HepG2 (cell line): Measurements from ENCODE around the gene PDE6H. TPM values are rescaled to one million over a fixed set of nuclear protein-coding genes. Genes with fewer than 3 reads are reported as not detected.

Source experiments
- ATAC-seq: fragments of 200-7000 bp; cut with Tn5 transposase; 3 replicates; pipeline ENCODE4 v1.9.1; 2020; ENCODE audit warnings: mild to moderate bottlenecking, moderate library complexity
- BruUV-seq: library from RNA; stranded (reverse); fragments of 400-500 nt; replicated peaks from 2 replicates; lab custom pipeline; 2021; lab: Mats Ljungman, UMichigan
- CTCF ChIA-PET: fragments of 300-600 bp; formaldehyde crosslinking; extraction: SDS; loops from one replicate; lab custom pipeline; 2021; ENCODE audit warnings: low total read pairs, inconsistent platforms, low intra/inter-chr PET ratio; lab: Yijun Ruan, JAX
- POLR2A ChIA-PET: fragments of 350-600 bp; sonication (Branson Sonifier 250); formaldehyde crosslinking; loops from one replicate; lab custom pipeline; 2020; ENCODE audit warnings: antibody characterized with exemption, inconsistent platforms; lab: Yijun Ruan, JAX
- DNase-seq: peaks from one replicate; pipeline ENCODE4 v3.0.0-alpha.2; 2015; ENCODE audit warnings: low spot score
- FAIRE-seq: peaks from 3 replicates; lab custom pipeline; 2011; peaks lifted over from hg19 to GRCh38; lab: Jason Lieb, UNC
- H2AFZ ChIP-seq: one replicate; pipeline ENCODE4 v1.6.1; 2011; ENCODE audit warnings: low read length, inconsistent platforms
- H3K27ac ChIP-seq: fragments of 300-600 bp; 3 replicates; pipeline ENCODE4 v1.8.0; 2011; ENCODE audit warnings: mixed run types, mild to moderate bottlenecking, mixed read lengths, low read length, inconsistent platforms; ENCODE audit not compliant: insufficient read depth; ENCODE audit errors: extremely low read length
- H3K27me3 ChIP-seq, 2 experiments: fragments of 200-600 bp in 1 of 2; 2 replicates in 1 of 2; 3 replicates in 1 of 2; pipeline versions ENCODE4 v1.6.0 to v1.8.0; 2011; ENCODE audit warnings: low read length in 2 of 2, mild to moderate bottlenecking in 2 of 2, moderate library complexity in 2 of 2, inconsistent platforms in 1 of 2; ENCODE audit not compliant: insufficient read depth in 2 of 2, control insufficient read depth in 1 of 2
- H3K36me3 ChIP-seq, 2 experiments: fragments of 200-600 bp in 1 of 2; replicated peaks in 1 of 2; 2 replicates in 1 of 2; 3 replicates in 1 of 2; pipeline versions ENCODE4 v1.5.1 to v1.8.0; 2011; ENCODE audit warnings: low read length in 2 of 2, inconsistent platforms in 1 of 2; ENCODE audit not compliant: insufficient read depth in 2 of 2, control insufficient read depth in 1 of 2
- H3K4me1 ChIP-seq: 2 replicates; pipeline ENCODE4 v1.5.1; 2012; ENCODE audit warnings: low read length, inconsistent platforms; ENCODE audit not compliant: insufficient read depth
- H3K4me2 ChIP-seq: 2 replicates; pipeline ENCODE4 v1.6.0; 2011; ENCODE audit warnings: low read depth, low read length, inconsistent platforms
- H3K4me3 ChIP-seq, 3 experiments: fragments of 200-600 bp in 1 of 3; sonication (generic), shearing (Covaris generic) in 1 of 3; replicated peaks in 1 of 3; 2 replicates each; pipeline ENCODE4 v1.5.1; 2011 to 2016; ENCODE audit warnings: low read length in 3 of 3, inconsistent platforms in 2 of 3, low read depth in 2 of 3, mild to moderate bottlenecking in 2 of 3, control low read depth in 1 of 3, mixed read lengths in 1 of 3; ENCODE audit not compliant: insufficient read depth in 1 of 3
- H3K79me2 ChIP-seq: one replicate; pipeline ENCODE4 v1.6.1; 2011; ENCODE audit warnings: low read length, inconsistent platforms; ENCODE audit not compliant: insufficient read depth
- H3K9ac ChIP-seq: 2 replicates; pipeline ENCODE4 v1.6.0; 2011; ENCODE audit warnings: mild to moderate bottlenecking, low read depth, low read length, inconsistent platforms; ENCODE audit not compliant: insufficient read depth
- H3K9me3 ChIP-seq: 2 replicates; pipeline ENCODE4 v1.5.1; 2012; ENCODE audit warnings: mild to moderate bottlenecking, low read length
- H4K20me1 ChIP-seq: 2 replicates; pipeline ENCODE4 v1.6.0; 2011; ENCODE audit warnings: inconsistent platforms, mild to moderate bottlenecking, low read length, moderate library complexity; ENCODE audit not compliant: insufficient read depth
- CCDC6 ChIP-seq: sonication (generic); formaldehyde crosslinking; IDR thresholded peaks from 2 replicates; pipeline ENCODE4 v1.8.1; 2022; ENCODE audit warnings: mild to moderate bottlenecking, missing genetic modification reagents, moderate library complexity
- GATAD1 ChIP-seq: IDR thresholded peaks from 2 replicates; pipeline ENCODE4 v1.6.1; 2016; ENCODE audit warnings: missing genetic modification reagents, missing compliant biosample characterization
- IRX3 ChIP-seq: sonication (generic); formaldehyde crosslinking; IDR thresholded peaks from 2 replicates; pipeline ENCODE4 v1.8.1; 2023; ENCODE audit warnings: mild to moderate bottlenecking, low read depth, missing genetic modification reagents, borderline replicate concordance
- KDM5A ChIP-seq: fragments of 200-600 bp; sonication (generic); IDR thresholded peaks from 2 replicates; pipeline ENCODE4 v1.7.0; 2018; ENCODE audit warnings: antibody characterized with exemption, mild to moderate bottlenecking, low read length, borderline replicate concordance
- KDM6A ChIP-seq: IDR thresholded peaks from 2 replicates; pipeline ENCODE4 v1.6.1; 2016; ENCODE audit warnings: low read depth
- MAFG ChIP-seq: sonication (generic); formaldehyde crosslinking; IDR thresholded peaks from 2 replicates; pipeline ENCODE4 v1.5.1; 2020; ENCODE audit warnings: mild to moderate bottlenecking, missing genetic modification reagents
- ZNF230 ChIP-seq: sonication (generic); formaldehyde crosslinking; IDR thresholded peaks from 2 replicates; pipeline ENCODE4 v1.4.0; 2020; ENCODE audit warnings: mild to moderate bottlenecking, missing genetic modification reagents
- ZSCAN22 ChIP-seq: sonication (generic); formaldehyde crosslinking; IDR thresholded peaks from 2 replicates; pipeline ENCODE4 v1.4.0; 2020; ENCODE audit warnings: mild to moderate bottlenecking, missing genetic modification reagents
- WGBS: methylation state at CpG from one replicate; pipeline ENCODE4 v1.1.6; 2017; ENCODE audit warnings: low lambda C conversion rate; 5-methylcytosine and 5-hydroxymethylcytosine counted together
- in situ Hi-C: cut with HindIII; loops from 2 replicates; pipeline ENCODE4 v1.10.0; 2017; ENCODE audit warnings: low pct_unique_long_range_greater_than_20kb; ENCODE audit not compliant: extremely low pct_ligation_motif_present
- intact Hi-C: fragments of 100-400 bp; cut with micrococcal nuclease; formaldehyde crosslinking; loops from one replicate; pipeline ENCODE4 v1.10.0; 2022; ENCODE audit not compliant: unreplicated experiment
- polyA plus RNA-seq, 8 experiments: library from polyadenylated mRNA; depleted of rRNA in 3 of 8; stranded (reverse) in 7 of 8; unstranded in 1 of 8; fragments of >200 nt; fragmentation: Illumina TruSeq in 4 of 8; extraction: Trizol in 4 of 8; gene quantifications; 2 replicates each; pipeline versions ENCODE4 v1.2.1 to v1.2.3, GENCODE V29; 2011 to 2016; ENCODE audit warnings: low read depth in 4 of 8, missing spikeins in 1 of 8, mixed read lengths in 1 of 8; ENCODE audit not compliant: insufficient read depth in 1 of 8
- total RNA-seq, 5 experiments: library from RNA; depleted of rRNA; stranded (reverse); fragments of >200 nt; fragmentation: Illumina TruSeq; extraction: Trizol; gene quantifications; 2 replicates each; pipeline ENCODE4 v1.2.3, GENCODE V29; 2016; ENCODE audit warnings: low read depth in 1 of 5
- TF ChIP-seq, protein P1 (sequence below): sonication (generic); formaldehyde crosslinking; IDR thresholded peaks from 2 replicates; pipeline ENCODE4; 2020; ENCODE audit warnings: missing genetic modification reagents, mild to moderate bottlenecking, borderline replicate concordance
- TF ChIP-seq, protein P2 (sequence below): sonication (generic); formaldehyde crosslinking; IDR thresholded peaks from 2 replicates; pipeline ENCODE4 v1.4.0; 2020; ENCODE audit warnings: missing genetic modification reagents
- TF ChIP-seq, protein P3 (sequence below): fragments of 450-650 bp; IDR thresholded peaks from 2 replicates; pipeline ENCODE4 v1.6.1; 2017; ENCODE audit warnings: mild to moderate bottlenecking
- TF ChIP-seq, protein P4 (sequence below): sonication (generic); formaldehyde crosslinking; IDR thresholded peaks from 2 replicates; pipeline ENCODE4 v1.4.0; 2020; ENCODE audit warnings: mild to moderate bottlenecking, missing genetic modification reagents

The PDE6H gene
- total and polyA plus RNA-seq, 2 of the 13 experiments (the other 11 are each of a cell fraction or from before 2014, with no cell fraction given), result not detected

DNA sequence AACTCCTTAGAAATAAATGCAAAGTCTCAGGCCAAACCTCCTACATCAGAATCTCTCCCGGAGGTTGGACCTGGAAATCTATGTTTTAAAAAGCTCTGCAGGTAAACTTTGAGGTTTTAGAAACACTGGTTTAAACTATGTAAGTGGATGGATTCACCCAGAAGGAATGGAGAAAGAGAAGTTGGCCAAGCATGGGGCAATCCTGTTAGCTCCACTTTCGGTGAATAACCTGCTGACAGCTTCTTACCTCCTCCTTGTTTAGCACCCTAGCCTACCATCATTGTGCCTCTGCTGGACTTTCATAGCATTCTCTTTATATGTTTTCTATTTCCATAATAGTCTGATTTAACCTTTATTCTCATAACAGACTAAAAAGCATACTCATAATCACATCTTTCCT is 8.4 kb upstream of the PDE6H start (continued):
- TF ChIP-seq, protein P1, sequence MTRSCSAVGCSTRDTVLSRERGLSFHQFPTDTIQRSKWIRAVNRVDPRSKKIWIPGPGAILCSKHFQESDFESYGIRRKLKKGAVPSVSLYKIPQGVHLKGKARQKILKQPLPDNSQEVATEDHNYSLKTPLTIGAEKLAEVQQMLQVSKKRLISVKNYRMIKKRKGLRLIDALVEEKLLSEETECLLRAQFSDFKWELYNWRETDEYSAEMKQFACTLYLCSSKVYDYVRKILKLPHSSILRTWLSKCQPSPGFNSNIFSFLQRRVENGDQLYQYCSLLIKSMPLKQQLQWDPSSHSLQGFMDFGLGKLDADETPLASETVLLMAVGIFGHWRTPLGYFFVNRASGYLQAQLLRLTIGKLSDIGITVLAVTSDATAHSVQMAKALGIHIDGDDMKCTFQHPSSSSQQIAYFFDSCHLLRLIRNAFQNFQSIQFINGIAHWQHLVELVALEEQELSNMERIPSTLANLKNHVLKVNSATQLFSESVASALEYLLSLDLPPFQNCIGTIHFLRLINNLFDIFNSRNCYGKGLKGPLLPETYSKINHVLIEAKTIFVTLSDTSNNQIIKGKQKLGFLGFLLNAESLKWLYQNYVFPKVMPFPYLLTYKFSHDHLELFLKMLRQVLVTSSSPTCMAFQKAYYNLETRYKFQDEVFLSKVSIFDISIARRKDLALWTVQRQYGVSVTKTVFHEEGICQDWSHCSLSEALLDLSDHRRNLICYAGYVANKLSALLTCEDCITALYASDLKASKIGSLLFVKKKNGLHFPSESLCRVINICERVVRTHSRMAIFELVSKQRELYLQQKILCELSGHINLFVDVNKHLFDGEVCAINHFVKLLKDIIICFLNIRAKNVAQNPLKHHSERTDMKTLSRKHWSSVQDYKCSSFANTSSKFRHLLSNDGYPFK (CRISPR knock-in tag), result no peak
- TF ChIP-seq, protein P2, sequence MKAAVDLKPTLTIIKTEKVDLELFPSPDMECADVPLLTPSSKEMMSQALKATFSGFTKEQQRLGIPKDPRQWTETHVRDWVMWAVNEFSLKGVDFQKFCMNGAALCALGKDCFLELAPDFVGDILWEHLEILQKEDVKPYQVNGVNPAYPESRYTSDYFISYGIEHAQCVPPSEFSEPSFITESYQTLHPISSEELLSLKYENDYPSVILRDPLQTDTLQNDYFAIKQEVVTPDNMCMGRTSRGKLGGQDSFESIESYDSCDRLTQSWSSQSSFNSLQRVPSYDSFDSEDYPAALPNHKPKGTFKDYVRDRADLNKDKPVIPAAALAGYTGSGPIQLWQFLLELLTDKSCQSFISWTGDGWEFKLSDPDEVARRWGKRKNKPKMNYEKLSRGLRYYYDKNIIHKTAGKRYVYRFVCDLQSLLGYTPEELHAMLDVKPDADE, result no peak

DNA sequence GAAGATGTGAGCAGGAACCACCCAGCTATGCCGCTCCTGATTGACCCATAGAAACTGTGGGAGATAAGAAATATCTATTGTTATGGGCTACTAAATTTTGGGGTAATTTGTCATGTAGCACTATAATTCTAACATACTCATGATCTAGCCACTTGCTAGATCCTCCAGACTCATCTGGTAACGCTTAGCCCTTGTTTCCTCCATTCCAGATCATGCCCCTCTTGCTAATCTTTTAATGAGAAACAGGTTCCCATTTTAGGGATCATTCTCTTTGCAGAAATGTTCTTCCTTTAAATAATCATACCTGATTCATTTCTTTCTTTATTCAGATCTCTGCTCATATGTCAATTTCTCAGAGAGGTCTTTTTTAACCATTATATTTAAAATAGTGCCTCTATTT is 7.6 kb upstream of the PDE6H start:
- BruUV-seq, result no TSS peak
- no peaks in the 10 kb centered on the region for H3K79me2 ChIP-seq
- no peaks in the 10 kb centered on the region for H4K20me1 ChIP-seq
- DNase-seq (no peak), ATAC-seq (no peak), FAIRE-seq (no peak)
- no peaks in the 10 kb centered on the region for H3K9me3 ChIP-seq
- intact Hi-C loops, result no loop called here
- ChIA-PET POLR2A (no interaction called here), CTCF (no interaction called here)
- no peaks in the 10 kb centered on the region for H3K4me1 ChIP-seq
- WGBS, result 28% methylated on average over 2 of the region's 2 CpGs
- no peak overlapping the region for H3K4me2 ChIP-seq
- H3K36me3 ChIP-seq, result no peaks in the 10 kb centered on the region
- in situ Hi-C loops, result no loop called here
- no peak overlapping the region for H3K9ac ChIP-seq
- H3K4me3 ChIP-seq, result no peak overlapping the region
- no peak overlapping the region for H2AFZ ChIP-seq
- H3K27me3 ChIP-seq, result no peaks in the 10 kb centered on the region
- no peak overlapping the region for H3K27ac ChIP-seq
- TF ChIP-seq ZSCAN22 (CRISPR knock-in tag) (no peak), CCDC6 (CRISPR knock-in tag) (no peak), IRX3 (no peak), MAFG (CRISPR knock-in tag) (no peak), GATAD1 (no peak), KDM5A (no peak), KDM6A (CRISPR knock-in tag) (no peak), ZNF230 (CRISPR knock-in tag) (no peak)
- TF ChIP-seq, protein P3, sequence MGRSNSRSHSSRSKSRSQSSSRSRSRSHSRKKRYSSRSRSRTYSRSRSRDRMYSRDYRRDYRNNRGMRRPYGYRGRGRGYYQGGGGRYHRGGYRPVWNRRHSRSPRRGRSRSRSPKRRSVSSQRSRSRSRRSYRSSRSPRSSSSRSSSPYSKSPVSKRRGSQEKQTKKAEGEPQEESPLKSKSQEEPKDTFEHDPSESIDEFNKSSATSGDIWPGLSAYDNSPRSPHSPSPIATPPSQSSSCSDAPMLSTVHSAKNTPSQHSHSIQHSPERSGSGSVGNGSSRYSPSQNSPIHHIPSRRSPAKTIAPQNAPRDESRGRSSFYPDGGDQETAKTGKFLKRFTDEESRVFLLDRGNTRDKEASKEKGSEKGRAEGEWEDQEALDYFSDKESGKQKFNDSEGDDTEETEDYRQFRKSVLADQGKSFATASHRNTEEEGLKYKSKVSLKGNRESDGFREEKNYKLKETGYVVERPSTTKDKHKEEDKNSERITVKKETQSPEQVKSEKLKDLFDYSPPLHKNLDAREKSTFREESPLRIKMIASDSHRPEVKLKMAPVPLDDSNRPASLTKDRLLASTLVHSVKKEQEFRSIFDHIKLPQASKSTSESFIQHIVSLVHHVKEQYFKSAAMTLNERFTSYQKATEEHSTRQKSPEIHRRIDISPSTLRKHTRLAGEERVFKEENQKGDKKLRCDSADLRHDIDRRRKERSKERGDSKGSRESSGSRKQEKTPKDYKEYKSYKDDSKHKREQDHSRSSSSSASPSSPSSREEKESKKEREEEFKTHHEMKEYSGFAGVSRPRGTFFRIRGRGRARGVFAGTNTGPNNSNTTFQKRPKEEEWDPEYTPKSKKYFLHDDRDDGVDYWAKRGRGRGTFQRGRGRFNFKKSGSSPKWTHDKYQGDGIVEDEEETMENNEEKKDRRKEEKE, result no peak
- TF ChIP-seq, protein P4, sequence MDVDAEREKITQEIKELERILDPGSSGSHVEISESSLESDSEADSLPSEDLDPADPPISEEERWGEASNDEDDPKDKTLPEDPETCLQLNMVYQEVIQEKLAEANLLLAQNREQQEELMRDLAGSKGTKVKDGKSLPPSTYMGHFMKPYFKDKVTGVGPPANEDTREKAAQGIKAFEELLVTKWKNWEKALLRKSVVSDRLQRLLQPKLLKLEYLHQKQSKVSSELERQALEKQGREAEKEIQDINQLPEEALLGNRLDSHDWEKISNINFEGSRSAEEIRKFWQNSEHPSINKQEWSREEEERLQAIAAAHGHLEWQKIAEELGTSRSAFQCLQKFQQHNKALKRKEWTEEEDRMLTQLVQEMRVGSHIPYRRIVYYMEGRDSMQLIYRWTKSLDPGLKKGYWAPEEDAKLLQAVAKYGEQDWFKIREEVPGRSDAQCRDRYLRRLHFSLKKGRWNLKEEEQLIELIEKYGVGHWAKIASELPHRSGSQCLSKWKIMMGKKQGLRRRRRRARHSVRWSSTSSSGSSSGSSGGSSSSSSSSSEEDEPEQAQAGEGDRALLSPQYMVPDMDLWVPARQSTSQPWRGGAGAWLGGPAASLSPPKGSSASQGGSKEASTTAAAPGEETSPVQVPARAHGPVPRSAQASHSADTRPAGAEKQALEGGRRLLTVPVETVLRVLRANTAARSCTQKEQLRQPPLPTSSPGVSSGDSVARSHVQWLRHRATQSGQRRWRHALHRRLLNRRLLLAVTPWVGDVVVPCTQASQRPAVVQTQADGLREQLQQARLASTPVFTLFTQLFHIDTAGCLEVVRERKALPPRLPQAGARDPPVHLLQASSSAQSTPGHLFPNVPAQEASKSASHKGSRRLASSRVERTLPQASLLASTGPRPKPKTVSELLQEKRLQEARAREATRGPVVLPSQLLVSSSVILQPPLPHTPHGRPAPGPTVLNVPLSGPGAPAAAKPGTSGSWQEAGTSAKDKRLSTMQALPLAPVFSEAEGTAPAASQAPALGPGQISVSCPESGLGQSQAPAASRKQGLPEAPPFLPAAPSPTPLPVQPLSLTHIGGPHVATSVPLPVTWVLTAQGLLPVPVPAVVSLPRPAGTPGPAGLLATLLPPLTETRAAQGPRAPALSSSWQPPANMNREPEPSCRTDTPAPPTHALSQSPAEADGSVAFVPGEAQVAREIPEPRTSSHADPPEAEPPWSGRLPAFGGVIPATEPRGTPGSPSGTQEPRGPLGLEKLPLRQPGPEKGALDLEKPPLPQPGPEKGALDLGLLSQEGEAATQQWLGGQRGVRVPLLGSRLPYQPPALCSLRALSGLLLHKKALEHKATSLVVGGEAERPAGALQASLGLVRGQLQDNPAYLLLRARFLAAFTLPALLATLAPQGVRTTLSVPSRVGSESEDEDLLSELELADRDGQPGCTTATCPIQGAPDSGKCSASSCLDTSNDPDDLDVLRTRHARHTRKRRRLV (CRISPR knock-in tag), result no peak
